ENCODE results near the gene DDB1.

GRCh38 chr11:61353131-61354067 lies 20.5 kb upstream of the DDB1 start:
- no peak for TF ChIP-seq TAF1 (IDR thresholded peaks at IDR 0.05; ENCODE audit: borderline replicate concordance, low read depth, low read length)
- TF ChIP-seq POLR2A (IDR thresholded peaks at IDR 0.05; ENCODE audit: low read depth, low read length), result no peak

Measured in GM12892 (cell line).